HG03342 (cell line): Measurements from ENCODE around the gene OR4A15.

Experiments used
- ATAC-seq: cut with Tn5 transposase; IDR thresholded peaks from one replicate; pipeline ENCODE4 v1.9.1; 2021; ENCODE audit warnings: mild to moderate bottlenecking, moderate library complexity; ENCODE audit not compliant: unreplicated experiment

Gene OR4A15

GRCh38 chr11:55367674-55368073 is at the start of gene OR4A15:
Gene OR4A15, plus strand, starts transcription at chr11:55367974. Its CDS starts 0 bp downstream, at chr11:55367974.
- no peak for ATAC-seq

GRCh38 chr11:55324500-55324899 is 43.3 kb upstream of the OR4A15 start:
- ATAC-seq = no peak

GRCh38 chr11:55342901-55343300 is 24.9 kb upstream of the OR4A15 start, which contains the start of gene OR4A16:
Gene OR4A16, plus strand, starts transcription at chr11:55343201. Its CDS starts 0 bp downstream, at chr11:55343201.
- no peak for ATAC-seq

DNA sequence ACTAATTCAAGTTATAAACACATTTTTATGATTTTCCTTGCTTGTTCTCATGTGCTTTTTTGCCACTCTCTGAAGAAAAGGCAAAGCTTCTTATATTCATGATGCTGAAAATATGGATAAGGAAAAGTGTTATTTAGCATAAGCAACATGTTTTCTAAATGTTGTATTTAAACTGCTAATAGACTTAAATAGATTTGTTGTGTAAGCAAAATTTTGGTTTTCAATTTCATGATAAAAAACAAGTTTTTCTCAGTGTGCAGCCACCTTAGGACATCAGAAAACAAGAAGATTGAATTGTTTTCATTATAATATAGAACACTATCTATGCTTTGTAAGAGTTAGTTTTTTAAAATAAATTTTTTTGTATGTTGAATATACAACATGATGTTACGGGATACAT is 22.5 kb upstream of the OR4A15 start:
- no peak for ATAC-seq

GRCh38 chr11:55349032-55349431 is 18.7 kb upstream of the OR4A15 start:
- no peak for ATAC-seq

GRCh38 chr11:55357560-55358184 is 10.1 kb upstream of the OR4A15 start:
- no peak for ATAC-seq

GRCh38 chr11:55401011-55401410 is 33.2 kb downstream of the OR4A15 start:
- ATAC-seq = no peak
